ENCODE measurements around the gene CARD10. TPM values are rescaled to one million over a fixed set of nuclear protein-coding genes. Genes with fewer than 3 reads are reported as not detected.

Gene CARD10
- total RNA-seq, 1 experiment from 2014 or later: 17.7 TPM

GRCh38 chr22:37563153-37564081, 44.2 kb upstream of the CARD10 start:
- no peaks in the 10 kb centered on the region; the same call in 1 of the 2 replicates for H3K79me2 ChIP-seq (ENCODE audit: insufficient read depth, low read length)
- peaks cover 3% of the 10 kb centered on the region; the same call in 1 of the 2 replicates for H3K27me3 ChIP-seq (ENCODE audit: insufficient read depth, low read length)
- no peak overlapping the region for H2BK12ac ChIP-seq (ENCODE audit: insufficient read length, low read depth, low read length)
- no peak overlapping the region for H3K9ac ChIP-seq (ENCODE audit: extremely low read depth, insufficient read length, low read length)
- no peak overlapping the region for H2BK15ac ChIP-seq (ENCODE audit: low read depth, low read length)
- H3K4me3 Mint-ChIP-seq: peak overlapping the region in 1 of 2 experiments; percentile 35; a peak in 2 of 5 replicates
- no peak overlapping the region for H4K91ac ChIP-seq (ENCODE audit: insufficient read length, low read depth, low read length)
- no peak overlapping the region for H2BK20ac ChIP-seq (ENCODE audit: low read depth, low read length, poor library complexity, severe bottlenecking)
- H3K23ac ChIP-seq (ENCODE audit: insufficient read length, low read depth, low read length): no peak overlapping the region
- peaks cover 13% of the 10 kb centered on the region for H3K23me2 ChIP-seq (ENCODE audit: insufficient read length, low read depth, low read length, poor library complexity, severe bottlenecking)
- H3K27me3 Mint-ChIP-seq (ENCODE audit: low read depth): peaks cover 26% of the 10 kb centered on the region
- H3K18ac ChIP-seq (ENCODE audit: insufficient read length, low read depth, low read length): no peak overlapping the region
- no peak overlapping the region for H2AK5ac ChIP-seq (ENCODE audit: insufficient read length, low read length)
- H4K5ac ChIP-seq (ENCODE audit: insufficient read length, low read depth, low read length): no peak overlapping the region
- H3K14ac ChIP-seq (ENCODE audit: insufficient read depth, low read length): no peak overlapping the region
- H3K4me1 Mint-ChIP-seq: peaks cover 34 to 43% of the 10 kb centered on the region in 2 experiments
- no peak overlapping the region for H3K4ac ChIP-seq (ENCODE audit: low read depth, low read length)
- H2BK120ac ChIP-seq (ENCODE audit: low read depth, low read length, poor library complexity, severe bottlenecking): no peak overlapping the region
- H3K4me1 ChIP-seq (ENCODE audit: insufficient read depth, low read length): no peaks in the 10 kb centered on the region; the same call in 1 of the 2 replicates
- H3K36me3 Mint-ChIP-seq (ENCODE audit: insufficient read depth in 1 of 3, low read depth in 3 of 3): peaks cover 0 to 12% (median 2%) of the 10 kb centered on the region in 3 experiments; a peak in 4 of 7 replicates
- H3K56ac ChIP-seq (ENCODE audit: insufficient read length, low read depth, low read length): no peak overlapping the region
- H4K8ac ChIP-seq (replicated peaks; ENCODE audit: insufficient read length, low read depth, low read length): no peak overlapping the region
- no peak overlapping the region for H2BK5ac ChIP-seq (ENCODE audit: insufficient read length, low read length)
- H3K27ac Mint-ChIP-seq: peak overlapping the region in 2 of 3 experiments; percentile 67 to 93; a peak in 4 of 7 replicates
- no peaks in the 10 kb centered on the region for H3K79me1 ChIP-seq (ENCODE audit: insufficient read depth, low read depth, low read length, poor library complexity, severe bottlenecking)
- H3K27ac ChIP-seq (ENCODE audit: insufficient read length, low read depth, low read length): no peak overlapping the region
- WGBS (ENCODE audit: extremely low coverage, insufficient read length, low lambda C conversion rate): no CpG with 5 or more reads among the region's 14 CpGs
- DNase-seq: no peak
- H2AFZ ChIP-seq (ENCODE audit: low read length): no peak overlapping the region
- H4K20me1 ChIP-seq (ENCODE audit: control insufficient read depth, insufficient read depth, insufficient read length): no peaks in the 10 kb centered on the region
- no peak for TF ChIP-seq CTCF (conservative IDR thresholded peaks at IDR 0.05)
- H3K9me3 Mint-ChIP-seq: no peaks in the 10 kb centered on the region; a peak in 1 of 5 replicates
- H3K9me3 ChIP-seq (ENCODE audit: control insufficient read depth, low read depth, low read length): no peaks in the 10 kb centered on the region
- no peak overlapping the region for H3K4me2 ChIP-seq (ENCODE audit: insufficient read depth, insufficient read length, low read length)
- no peak overlapping the region for H3T11ph ChIP-seq (ENCODE audit: low read length)
